ENCODE measurements around the gene NAT8L.

DNA sequence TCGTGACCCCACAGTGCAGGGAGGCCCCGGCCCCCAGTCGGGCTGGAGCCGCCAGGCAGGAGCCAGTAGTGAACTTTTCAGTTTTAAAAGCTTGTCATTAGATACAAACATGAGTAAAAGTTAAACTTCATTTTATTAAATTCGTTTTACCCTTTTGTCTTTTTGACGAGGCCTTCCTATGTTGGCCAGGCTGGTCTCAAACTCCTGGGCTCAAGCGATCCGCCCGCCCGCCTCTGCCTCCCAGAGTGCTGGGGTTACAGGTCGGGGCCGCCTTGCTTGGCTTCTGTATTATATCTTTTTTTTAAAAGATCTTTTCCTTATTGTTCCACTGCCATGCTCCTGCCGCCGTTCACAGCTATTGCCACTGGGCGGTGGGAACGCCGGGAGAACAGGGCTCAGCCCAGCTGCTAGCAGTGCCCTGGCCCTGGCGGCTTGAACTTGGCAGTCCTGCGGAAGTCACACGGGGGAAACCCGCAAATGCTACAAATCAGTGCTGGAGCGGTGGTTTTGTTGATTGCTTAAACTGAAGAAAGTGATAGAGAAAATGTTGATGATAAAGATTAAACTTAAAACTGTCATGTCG lies 49.4 kb upstream of the NAT8L start:
- TF ChIP-seq, protein P1, sequence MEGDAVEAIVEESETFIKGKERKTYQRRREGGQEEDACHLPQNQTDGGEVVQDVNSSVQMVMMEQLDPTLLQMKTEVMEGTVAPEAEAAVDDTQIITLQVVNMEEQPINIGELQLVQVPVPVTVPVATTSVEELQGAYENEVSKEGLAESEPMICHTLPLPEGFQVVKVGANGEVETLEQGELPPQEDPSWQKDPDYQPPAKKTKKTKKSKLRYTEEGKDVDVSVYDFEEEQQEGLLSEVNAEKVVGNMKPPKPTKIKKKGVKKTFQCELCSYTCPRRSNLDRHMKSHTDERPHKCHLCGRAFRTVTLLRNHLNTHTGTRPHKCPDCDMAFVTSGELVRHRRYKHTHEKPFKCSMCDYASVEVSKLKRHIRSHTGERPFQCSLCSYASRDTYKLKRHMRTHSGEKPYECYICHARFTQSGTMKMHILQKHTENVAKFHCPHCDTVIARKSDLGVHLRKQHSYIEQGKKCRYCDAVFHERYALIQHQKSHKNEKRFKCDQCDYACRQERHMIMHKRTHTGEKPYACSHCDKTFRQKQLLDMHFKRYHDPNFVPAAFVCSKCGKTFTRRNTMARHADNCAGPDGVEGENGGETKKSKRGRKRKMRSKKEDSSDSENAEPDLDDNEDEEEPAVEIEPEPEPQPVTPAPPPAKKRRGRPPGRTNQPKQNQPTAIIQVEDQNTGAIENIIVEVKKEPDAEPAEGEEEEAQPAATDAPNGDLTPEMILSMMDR (conservative IDR thresholded peaks at IDR 0.05; ENCODE audit: low read depth, low read length): peak; percentile 19; the same call in 1 of the 2 replicates
- TF ChIP-seq EZH2phosphoT487 (IDR thresholded peaks at IDR 0.05; ENCODE audit: borderline replicate concordance, low read length): no peak

All from PC-3 (cell line).